DOHH2 (cell line): Measurements from ENCODE around the gene FOXN4.
A peak's percentile ranks its signal among the peaks of the same experiment; 100 is the strongest.

Experiments used
- H3F3A ChIP-seq: fragments of 200-600 bp; sonication (generic), shearing (Covaris generic); 2 replicates; pipeline ENCODE4 v1.6.0; 2016; ENCODE audit warnings: antibody characterized with exemption, mild to moderate bottlenecking; ENCODE audit not compliant: control insufficient read depth, insufficient read depth
- H3K27ac ChIP-seq: fragments of 200-600 bp; sonication (generic); 2 replicates; pipeline ENCODE4 v1.5.1; 2014; ENCODE audit warnings: low read depth, mild to moderate bottlenecking, low read length, moderate library complexity
- H3K27me3 ChIP-seq: fragments of 200-600 bp; sonication (generic); 2 replicates; pipeline ENCODE4 v1.6.1; 2014; ENCODE audit warnings: mild to moderate bottlenecking, low read length, mixed read lengths; ENCODE audit not compliant: control insufficient read depth
- H3K36me3 ChIP-seq: fragments of 200-600 bp; sonication (generic); 2 replicates; pipeline ENCODE4 v1.6.1; 2014; ENCODE audit warnings: mild to moderate bottlenecking, low read length, moderate library complexity, mixed read lengths; ENCODE audit not compliant: control insufficient read depth
- H3K4me1 ChIP-seq: fragments of 200-600 bp; sonication (generic); 2 replicates; pipeline ENCODE4 v1.6.1; 2014; ENCODE audit warnings: mild to moderate bottlenecking, low read length, mixed read lengths; ENCODE audit not compliant: control insufficient read depth
- H3K4me2 ChIP-seq: fragments of 200-600 bp; sonication (generic); 2 replicates; pipeline ENCODE4 v1.6.0; 2014; ENCODE audit warnings: mild to moderate bottlenecking, low read length, moderate library complexity
- H3K4me3 ChIP-seq: fragments of 200-600 bp; sonication (generic); 2 replicates; pipeline ENCODE4 v1.5.1; 2014; ENCODE audit warnings: mild to moderate bottlenecking, low read length, mixed read lengths
- H3K79me2 ChIP-seq: fragments of 200-600 bp; sonication (generic); 2 replicates; pipeline ENCODE4 v1.6.1; 2014; ENCODE audit warnings: mild to moderate bottlenecking, low read length, mixed read lengths; ENCODE audit not compliant: control insufficient read depth
- H3K9me2 ChIP-seq: fragments of 200-600 bp; sonication (generic); replicated peaks from 2 replicates; pipeline ENCODE4 v1.6.1; 2014; ENCODE audit warnings: mild to moderate bottlenecking, low read length, mixed read lengths; ENCODE audit not compliant: control insufficient read depth
- H3K9me3 ChIP-seq: fragments of 200-600 bp; sonication (generic); 2 replicates; pipeline ENCODE4 v1.6.1; 2014; ENCODE audit warnings: antibody characterized with exemption, low read length, mixed read lengths; ENCODE audit not compliant: control insufficient read depth, insufficient read depth
- H4K20me1 ChIP-seq: fragments of 200-600 bp; sonication (generic); 2 replicates; pipeline ENCODE4 v1.6.0; 2014; ENCODE audit warnings: low read depth, mild to moderate bottlenecking, antibody characterized with exemption, low read length, moderate library complexity; ENCODE audit not compliant: control insufficient read depth, insufficient read depth
- EZH2phosphoT487 ChIP-seq: fragments of 200-600 bp; sonication (generic); IDR thresholded peaks from 2 replicates; pipeline ENCODE4 v1.6.1; 2017; ENCODE audit warnings: borderline replicate concordance, mild to moderate bottlenecking, antibody characterized with exemption, low read length, moderate library complexity, mixed read lengths
- TF ChIP-seq, protein P1 (sequence below): fragments of 200-600 bp; sonication (generic); IDR thresholded peaks from one replicate; pipeline ENCODE4 v1.5.1; 2014; ENCODE audit warnings: antibody characterized with exemption, mild to moderate bottlenecking, low read depth, low read length; ENCODE audit not compliant: poor library complexity, severe bottlenecking

The FOXN4 gene, protein sequence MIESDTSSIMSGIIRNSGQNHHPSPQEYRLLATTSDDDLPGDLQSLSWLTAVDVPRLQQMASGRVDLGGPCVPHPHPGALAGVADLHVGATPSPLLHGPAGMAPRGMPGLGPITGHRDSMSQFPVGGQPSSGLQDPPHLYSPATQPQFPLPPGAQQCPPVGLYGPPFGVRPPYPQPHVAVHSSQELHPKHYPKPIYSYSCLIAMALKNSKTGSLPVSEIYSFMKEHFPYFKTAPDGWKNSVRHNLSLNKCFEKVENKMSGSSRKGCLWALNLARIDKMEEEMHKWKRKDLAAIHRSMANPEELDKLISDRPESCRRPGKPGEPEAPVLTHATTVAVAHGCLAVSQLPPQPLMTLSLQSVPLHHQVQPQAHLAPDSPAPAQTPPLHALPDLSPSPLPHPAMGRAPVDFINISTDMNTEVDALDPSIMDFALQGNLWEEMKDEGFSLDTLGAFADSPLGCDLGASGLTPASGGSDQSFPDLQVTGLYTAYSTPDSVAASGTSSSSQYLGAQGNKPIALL

DNA sequence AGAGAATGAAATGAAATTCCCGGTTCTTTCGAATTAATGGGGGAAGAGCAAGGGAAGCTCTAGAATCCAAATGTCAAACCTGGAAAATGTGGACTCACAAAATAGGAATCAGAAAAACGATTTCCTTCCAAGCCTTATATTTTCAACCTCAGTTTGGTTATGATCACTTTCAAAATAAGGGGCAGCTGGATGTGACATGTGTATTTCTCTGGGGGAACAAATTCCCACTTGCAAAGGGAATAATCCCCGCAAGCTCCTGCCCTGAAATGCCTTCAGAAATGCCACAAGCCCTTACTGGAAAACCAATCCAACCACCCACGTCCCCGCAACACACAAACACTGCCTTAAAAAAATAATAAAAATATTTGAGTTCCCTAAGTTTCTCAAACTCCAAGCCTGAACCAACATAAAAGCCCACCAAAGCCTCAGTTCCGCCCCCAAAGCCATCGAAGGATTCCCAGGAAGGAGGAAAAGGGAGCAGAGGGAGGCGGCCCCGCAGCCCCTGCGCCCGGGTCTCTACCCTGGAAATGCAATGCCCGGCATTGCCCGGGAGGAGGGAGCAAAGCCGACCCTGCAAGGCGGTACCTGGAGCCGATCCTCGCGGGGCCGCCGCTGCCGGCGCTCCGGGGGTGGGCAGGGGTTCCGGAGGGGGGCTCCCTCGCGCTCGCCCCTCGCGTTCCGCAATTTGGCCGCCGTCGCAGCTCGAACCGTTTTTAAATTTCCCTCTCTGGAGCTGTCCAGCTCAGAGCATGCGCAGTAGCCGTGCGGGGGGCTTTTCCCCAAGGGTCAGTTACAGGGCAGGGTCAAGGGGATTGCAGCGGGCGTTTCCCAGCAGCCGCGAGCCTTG, at the start of gene FOXN4:
FOXN4 (minus strand) TSS at position 751 of the 847 bp plus-strand sequence. CDS start 963 bp downstream, outside the sequence.
- TF ChIP-seq, protein P1, sequence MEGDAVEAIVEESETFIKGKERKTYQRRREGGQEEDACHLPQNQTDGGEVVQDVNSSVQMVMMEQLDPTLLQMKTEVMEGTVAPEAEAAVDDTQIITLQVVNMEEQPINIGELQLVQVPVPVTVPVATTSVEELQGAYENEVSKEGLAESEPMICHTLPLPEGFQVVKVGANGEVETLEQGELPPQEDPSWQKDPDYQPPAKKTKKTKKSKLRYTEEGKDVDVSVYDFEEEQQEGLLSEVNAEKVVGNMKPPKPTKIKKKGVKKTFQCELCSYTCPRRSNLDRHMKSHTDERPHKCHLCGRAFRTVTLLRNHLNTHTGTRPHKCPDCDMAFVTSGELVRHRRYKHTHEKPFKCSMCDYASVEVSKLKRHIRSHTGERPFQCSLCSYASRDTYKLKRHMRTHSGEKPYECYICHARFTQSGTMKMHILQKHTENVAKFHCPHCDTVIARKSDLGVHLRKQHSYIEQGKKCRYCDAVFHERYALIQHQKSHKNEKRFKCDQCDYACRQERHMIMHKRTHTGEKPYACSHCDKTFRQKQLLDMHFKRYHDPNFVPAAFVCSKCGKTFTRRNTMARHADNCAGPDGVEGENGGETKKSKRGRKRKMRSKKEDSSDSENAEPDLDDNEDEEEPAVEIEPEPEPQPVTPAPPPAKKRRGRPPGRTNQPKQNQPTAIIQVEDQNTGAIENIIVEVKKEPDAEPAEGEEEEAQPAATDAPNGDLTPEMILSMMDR = no peak
- TF ChIP-seq EZH2phosphoT487 = no peak
- H3F3A ChIP-seq = no peaks in the 10 kb centered on the region
- no peaks in the 10 kb centered on the region for H3K79me2 ChIP-seq
- H3K4me1 ChIP-seq = peaks cover 19% of the 10 kb centered on the region
- peak within 1 kb of the TSS; percentile 22; the same call in 1 of the 2 replicates for H3K27ac ChIP-seq
- peaks cover 29% of the 10 kb centered on the region for H3K27me3 ChIP-seq
- H3K4me3 ChIP-seq = peak within 1 kb of the TSS; percentile 77
- peak within 1 kb of the TSS; percentile 80 for H3K4me2 ChIP-seq
- no peaks in the 10 kb centered on the region for H3K9me2 ChIP-seq
- H4K20me1 ChIP-seq = no peaks in the 10 kb centered on the region
- H3K36me3 ChIP-seq = no peaks in the 10 kb centered on the region
- no peaks in the 10 kb centered on the region for H3K9me3 ChIP-seq

DNA sequence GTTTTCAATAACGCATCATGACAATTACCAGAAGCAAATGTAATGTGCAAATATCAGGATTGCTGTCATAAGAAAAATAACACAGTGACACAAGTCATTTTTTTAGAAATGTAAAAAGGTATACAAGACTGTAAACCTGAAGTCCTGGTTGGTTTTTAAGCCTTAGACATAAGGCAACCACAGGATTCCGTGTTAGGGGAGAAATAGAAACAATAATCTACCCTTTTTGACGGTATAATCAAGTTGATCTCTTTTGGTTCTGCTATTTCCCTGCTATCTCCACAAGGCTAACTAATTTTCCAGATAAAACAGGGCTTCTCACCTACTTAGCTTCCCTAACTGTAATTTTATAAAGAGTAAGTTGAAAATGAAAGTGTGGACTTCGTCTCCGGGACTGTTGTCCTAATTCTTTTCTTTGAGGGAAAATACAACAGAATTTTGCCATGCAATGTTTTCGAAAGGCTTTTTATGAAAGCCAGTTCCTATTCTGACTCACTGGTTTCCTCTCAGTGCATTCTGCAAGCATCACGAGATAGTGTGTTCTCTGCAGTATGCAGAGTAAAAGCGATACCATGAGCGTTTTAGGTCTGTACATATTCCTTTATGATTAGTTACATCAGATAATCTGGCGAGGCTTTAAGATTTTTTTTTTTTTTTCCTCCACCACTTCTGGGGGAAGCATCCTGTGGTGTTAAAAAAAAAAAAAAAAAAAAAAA, 49.2 kb upstream of the FOXN4 start:
- Histone ChIP-seq H3K4me3 (no peak overlapping the region), H3K27me3 (peaks cover 30% of the 10 kb centered on the region), H3K4me1 (no peaks in the 10 kb centered on the region), H3K36me3 (no peaks in the 10 kb centered on the region), H3K27ac (no peak overlapping the region), H4K20me1 (no peaks in the 10 kb centered on the region), H3K9me3 (no peaks in the 10 kb centered on the region), H3K4me2 (no peak overlapping the region), H3K79me2 (no peaks in the 10 kb centered on the region), H3F3A (no peaks in the 10 kb centered on the region), H3K9me2 (no peaks in the 10 kb centered on the region)
- TF ChIP-seq, protein P1 = no peak
- TF ChIP-seq EZH2phosphoT487 = no peak

DNA sequence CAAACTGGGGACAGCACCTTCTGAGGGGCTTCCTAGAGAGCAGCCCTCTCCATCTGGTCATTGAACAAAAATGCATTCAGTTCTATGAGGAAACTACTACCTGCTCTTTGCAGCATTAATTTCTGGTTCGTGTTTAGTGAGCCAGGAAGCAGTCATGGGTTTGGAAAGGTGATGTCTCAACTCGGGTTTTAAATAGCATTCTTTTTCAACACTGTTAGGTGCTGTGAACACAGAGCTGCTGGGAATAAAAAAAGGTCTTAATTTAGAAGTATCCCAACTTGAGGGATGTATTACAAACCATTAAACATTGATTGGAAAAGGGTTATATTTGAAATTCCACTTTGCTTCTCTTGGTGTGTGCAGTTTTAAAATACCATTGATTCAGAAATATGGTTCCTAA, 47.9 kb upstream of the FOXN4 start:
- Histone ChIP-seq H3K9me2 (no peaks in the 10 kb centered on the region), H3K36me3 (no peaks in the 10 kb centered on the region), H3K9me3 (no peaks in the 10 kb centered on the region), H4K20me1 (no peaks in the 10 kb centered on the region), H3K27ac (no peak overlapping the region), H3K79me2 (no peaks in the 10 kb centered on the region), H3K4me3 (no peak overlapping the region), H3K4me1 (no peaks in the 10 kb centered on the region), H3K27me3 (peaks cover 32% of the 10 kb centered on the region), H3F3A (no peaks in the 10 kb centered on the region), H3K4me2 (no peak overlapping the region)
- TF ChIP-seq, protein P1 = no peak
- no peak for TF ChIP-seq EZH2phosphoT487
